Cardiac fibroblast (primary cell): ENCODE measurements around the gene TPSG1.
A peak's percentile ranks its signal among the peaks of the same experiment; 100 is the strongest.

Source experiments
- DNase-seq, 2 donors: peaks; one replicate each; pipeline versions ENCODE4 v3.0.0 to v3.0.0-alpha.2; 2010; ENCODE audit warnings: low read depth in 2 of 2
- H3K4me3 ChIP-seq, 2 donors: replicated peaks in 1 of 2; 1 replicate in 1 of 2; 2 replicates in 1 of 2; pipeline ENCODE4 v1.5.1; 2011; ENCODE audit warnings: low read depth in 2 of 2, low read length in 2 of 2, mild to moderate bottlenecking in 2 of 2, moderate library complexity in 1 of 2
- TF ChIP-seq, protein P1 (sequence below): IDR thresholded peaks from one replicate; pipeline ENCODE4 v1.5.1; 2011; ENCODE audit warnings: low read depth, mild to moderate bottlenecking, low read length, inconsistent platforms

TPSG1 gene

DNA sequence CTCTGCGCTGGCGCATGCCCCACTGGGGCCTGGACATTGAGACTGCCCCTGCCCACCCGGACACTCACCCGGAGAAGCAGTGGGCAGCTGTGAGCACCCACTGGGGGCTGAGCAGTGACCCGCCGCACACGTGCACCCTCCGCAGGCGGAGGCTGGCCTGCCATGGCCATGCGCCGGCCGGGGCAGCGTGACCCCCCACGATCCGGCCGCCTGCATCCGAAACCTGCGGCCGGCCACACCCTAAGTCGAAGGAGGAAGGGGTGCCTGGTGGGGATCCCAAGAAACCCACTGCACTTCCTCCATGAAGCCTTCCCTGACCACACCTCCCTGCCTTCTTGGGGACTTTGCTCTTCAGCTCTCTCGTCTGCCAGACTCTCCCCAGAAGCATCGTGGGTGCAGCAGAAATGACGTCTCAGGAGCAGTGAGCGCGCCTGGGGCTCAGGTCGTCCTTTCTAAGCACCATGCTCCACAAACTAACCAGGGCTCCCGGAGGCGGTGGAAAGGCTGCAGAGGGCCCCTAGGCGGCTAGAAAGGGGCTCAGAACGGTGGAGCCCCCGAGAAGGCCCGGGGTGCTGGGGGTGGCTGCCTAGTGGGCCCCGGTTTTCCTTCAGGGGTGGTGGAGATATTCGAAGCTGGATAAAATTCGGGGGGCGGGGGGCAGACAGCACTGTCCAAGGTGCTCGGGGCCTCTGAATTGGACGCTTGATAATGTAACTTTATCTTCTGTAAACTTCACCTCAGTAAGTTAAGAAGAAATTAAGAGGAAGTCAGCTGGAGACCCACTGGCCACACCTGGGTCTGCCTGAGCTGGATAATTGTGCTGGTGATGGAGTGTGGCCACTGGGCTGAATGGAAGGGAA lies 1.5 kb downstream of the TPSG1 start:
- no peak overlapping the region for H3K4me3 ChIP-seq
- no peak for DNase-seq
- TF ChIP-seq, protein P1, sequence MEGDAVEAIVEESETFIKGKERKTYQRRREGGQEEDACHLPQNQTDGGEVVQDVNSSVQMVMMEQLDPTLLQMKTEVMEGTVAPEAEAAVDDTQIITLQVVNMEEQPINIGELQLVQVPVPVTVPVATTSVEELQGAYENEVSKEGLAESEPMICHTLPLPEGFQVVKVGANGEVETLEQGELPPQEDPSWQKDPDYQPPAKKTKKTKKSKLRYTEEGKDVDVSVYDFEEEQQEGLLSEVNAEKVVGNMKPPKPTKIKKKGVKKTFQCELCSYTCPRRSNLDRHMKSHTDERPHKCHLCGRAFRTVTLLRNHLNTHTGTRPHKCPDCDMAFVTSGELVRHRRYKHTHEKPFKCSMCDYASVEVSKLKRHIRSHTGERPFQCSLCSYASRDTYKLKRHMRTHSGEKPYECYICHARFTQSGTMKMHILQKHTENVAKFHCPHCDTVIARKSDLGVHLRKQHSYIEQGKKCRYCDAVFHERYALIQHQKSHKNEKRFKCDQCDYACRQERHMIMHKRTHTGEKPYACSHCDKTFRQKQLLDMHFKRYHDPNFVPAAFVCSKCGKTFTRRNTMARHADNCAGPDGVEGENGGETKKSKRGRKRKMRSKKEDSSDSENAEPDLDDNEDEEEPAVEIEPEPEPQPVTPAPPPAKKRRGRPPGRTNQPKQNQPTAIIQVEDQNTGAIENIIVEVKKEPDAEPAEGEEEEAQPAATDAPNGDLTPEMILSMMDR: no peak

- H3K4me3 ChIP-seq: no peak overlapping the region
- DNase-seq: no peak
- TF ChIP-seq, protein P1: no peak
These were observed 2.3 kb downstream of the TPSG1 start for GRCh38 chr16:1222553-1223354.

- DNase-seq: peak in 1 of 2 donors; percentile 8
- TF ChIP-seq, protein P1: no peak
- H3K4me3 ChIP-seq: no peak overlapping the region
These were observed 3.2 kb downstream of the TPSG1 start for GRCh38 chr16:1221628-1222552.

DNA sequence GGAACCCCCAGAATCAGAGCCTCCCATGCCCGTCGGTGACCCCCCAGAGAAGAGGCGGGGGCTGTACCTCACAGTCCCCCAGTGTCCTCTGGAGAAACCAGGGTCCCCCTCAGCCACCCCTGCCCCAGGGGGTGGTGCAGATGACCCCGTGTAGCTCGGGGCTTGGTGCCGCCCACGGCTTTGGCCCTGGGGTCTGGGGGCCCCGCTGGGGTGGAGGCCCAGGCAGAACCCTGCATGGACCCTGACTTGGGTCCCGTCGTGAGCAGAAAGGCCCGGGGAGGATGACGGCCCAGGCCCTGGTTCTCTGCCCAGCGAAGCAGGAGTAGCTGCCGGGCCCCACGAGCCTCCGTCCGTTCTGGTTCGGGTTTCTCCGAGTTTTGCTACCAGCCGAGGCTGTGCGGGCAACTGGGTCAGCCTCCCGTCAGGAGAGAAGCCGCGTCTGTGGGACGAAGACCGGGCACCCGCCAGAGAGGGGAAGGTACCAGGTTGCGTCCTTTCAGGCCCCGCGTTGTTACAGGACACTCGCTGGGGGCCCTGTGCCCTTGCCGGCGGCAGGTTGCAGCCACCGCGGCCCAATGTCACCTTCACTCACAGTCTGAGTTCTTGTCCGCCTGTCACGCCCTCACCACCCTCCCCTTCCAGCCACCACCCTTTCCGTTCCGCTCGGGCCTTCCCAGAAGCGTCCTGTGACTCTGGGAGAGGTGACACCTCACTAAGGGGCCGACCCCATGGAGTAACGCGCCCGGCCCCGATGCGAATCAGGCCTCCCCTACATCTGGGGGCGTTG lies 4.0 kb downstream of the TPSG1 start:
- no peak for DNase-seq
- no peak overlapping the region for H3K4me3 ChIP-seq
- TF ChIP-seq, protein P1: no peak

DNA sequence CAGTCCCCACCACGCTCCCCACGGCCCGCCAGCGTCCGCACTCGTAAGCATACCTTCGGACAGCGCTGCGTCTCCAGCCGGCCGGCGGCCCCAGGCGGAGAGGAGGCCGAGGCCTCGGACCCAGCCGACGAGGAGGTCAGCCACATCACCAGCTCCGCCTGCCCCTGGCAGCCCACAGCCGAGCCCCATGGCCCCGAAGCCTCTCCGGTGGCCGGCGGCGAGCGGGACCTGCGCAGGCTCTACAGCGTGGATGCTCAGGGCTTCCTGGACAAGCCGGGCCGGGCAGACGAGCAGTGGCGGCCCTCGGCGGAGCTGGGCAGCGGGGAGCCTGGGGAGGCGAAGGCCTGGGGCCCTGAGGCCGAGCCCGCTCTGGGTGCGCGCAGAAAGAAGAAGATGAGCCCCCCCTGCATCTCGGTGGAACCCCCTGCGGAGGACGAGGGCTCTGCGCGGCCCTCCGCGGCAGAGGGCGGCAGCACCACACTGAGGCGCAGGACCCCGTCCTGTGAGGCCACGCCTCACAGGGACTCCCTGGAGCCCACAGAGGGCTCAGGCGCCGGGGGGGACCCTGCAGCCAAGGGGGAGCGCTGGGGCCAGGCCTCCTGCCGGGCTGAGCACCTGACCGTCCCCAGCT lies 4.9 kb downstream of the TPSG1 start:
- no peak for DNase-seq
- no peak overlapping the region for H3K4me3 ChIP-seq
- TF ChIP-seq, protein P1: no peak
